ENCODE measurements around the gene MINPP1. TPM values are rescaled to one million over a fixed set of nuclear protein-coding genes. Genes with fewer than 3 reads are reported as not detected.

Gene MINPP1
- total RNA-seq, 2 experiments from 2014 or later: 3.6 to 8.4 TPM

- Histone ChIP-seq H3K36me3 (ENCODE audit: insufficient read depth, low read length) (no peaks in the 10 kb centered on the region), H3K79me2 (ENCODE audit: insufficient read depth, low read depth, low read length) (no peaks in the 10 kb centered on the region), H3K4me1 (ENCODE audit: insufficient read depth, low read length, poor library complexity, severe bottlenecking) (no peaks in the 10 kb centered on the region), H4K20me1 (ENCODE audit: insufficient read depth, low read length) (no peaks in the 10 kb centered on the region), H2AFZ (ENCODE audit: low read length) (no peak overlapping the region; the same call in 1 of the 2 replicates), H3K9me2 (ENCODE audit: insufficient read depth, low read length) (no peaks in the 10 kb centered on the region), H3K4me3 (ENCODE audit: low read depth, low read length, poor library complexity, severe bottlenecking) (no peak overlapping the region), H3K4me2 (ENCODE audit: low read length) (no peak overlapping the region), H3K27ac (ENCODE audit: low read depth, low read length, poor library complexity, severe bottlenecking) (no peak overlapping the region), H3K9me3 (ENCODE audit: low read length) (no peaks in the 10 kb centered on the region)
- BruUV-seq (replicated peaks): no TSS peak
- no peak for TF ChIP-seq EZH2phosphoT487 (IDR thresholded peaks at IDR 0.05; ENCODE audit: borderline replicate concordance, low read depth, low read length)
- TF ChIP-seq, protein P1, sequence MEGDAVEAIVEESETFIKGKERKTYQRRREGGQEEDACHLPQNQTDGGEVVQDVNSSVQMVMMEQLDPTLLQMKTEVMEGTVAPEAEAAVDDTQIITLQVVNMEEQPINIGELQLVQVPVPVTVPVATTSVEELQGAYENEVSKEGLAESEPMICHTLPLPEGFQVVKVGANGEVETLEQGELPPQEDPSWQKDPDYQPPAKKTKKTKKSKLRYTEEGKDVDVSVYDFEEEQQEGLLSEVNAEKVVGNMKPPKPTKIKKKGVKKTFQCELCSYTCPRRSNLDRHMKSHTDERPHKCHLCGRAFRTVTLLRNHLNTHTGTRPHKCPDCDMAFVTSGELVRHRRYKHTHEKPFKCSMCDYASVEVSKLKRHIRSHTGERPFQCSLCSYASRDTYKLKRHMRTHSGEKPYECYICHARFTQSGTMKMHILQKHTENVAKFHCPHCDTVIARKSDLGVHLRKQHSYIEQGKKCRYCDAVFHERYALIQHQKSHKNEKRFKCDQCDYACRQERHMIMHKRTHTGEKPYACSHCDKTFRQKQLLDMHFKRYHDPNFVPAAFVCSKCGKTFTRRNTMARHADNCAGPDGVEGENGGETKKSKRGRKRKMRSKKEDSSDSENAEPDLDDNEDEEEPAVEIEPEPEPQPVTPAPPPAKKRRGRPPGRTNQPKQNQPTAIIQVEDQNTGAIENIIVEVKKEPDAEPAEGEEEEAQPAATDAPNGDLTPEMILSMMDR (conservative IDR thresholded peaks at IDR 0.05; ENCODE audit: low read length): no peak
- ChIA-PET POLR2A (no interaction called here), CTCF (ENCODE audit: unreplicated experiment) (no interaction called here)
- DNase-seq (ENCODE audit: low spot score): no peak
- intact Hi-C loops (cut with micrococcal nuclease; ENCODE audit: unreplicated experiment): no loop called here
These were observed 74.2 kb downstream of the MINPP1 start for GRCh38 chr10:87578842-87579401.

- Histone ChIP-seq H2AFZ (ENCODE audit: low read length) (no peak overlapping the region), H3K9me2 (ENCODE audit: insufficient read depth, low read length) (no peaks in the 10 kb centered on the region), H3K36me3 (ENCODE audit: insufficient read depth, low read length) (no peaks in the 10 kb centered on the region), H3K9me3 (ENCODE audit: low read length) (no peaks in the 10 kb centered on the region), H3K79me2 (ENCODE audit: insufficient read depth, low read depth, low read length) (no peaks in the 10 kb centered on the region), H3K4me1 (ENCODE audit: insufficient read depth, low read length, poor library complexity, severe bottlenecking) (no peaks in the 10 kb centered on the region), H3K27ac (ENCODE audit: low read depth, low read length, poor library complexity, severe bottlenecking) (no peak overlapping the region), H4K20me1 (ENCODE audit: insufficient read depth, low read length) (no peaks in the 10 kb centered on the region), H3K4me3 (ENCODE audit: low read depth, low read length, poor library complexity, severe bottlenecking) (no peak overlapping the region), H3K4me2 (ENCODE audit: low read length) (no peak overlapping the region)
- TF ChIP-seq, protein P1 (conservative IDR thresholded peaks at IDR 0.05; ENCODE audit: low read length): no peak
- TF ChIP-seq EZH2phosphoT487 (IDR thresholded peaks at IDR 0.05; ENCODE audit: borderline replicate concordance, low read depth, low read length): no peak
- ChIA-PET CTCF (ENCODE audit: unreplicated experiment) (no interaction called here), POLR2A (no interaction called here)
- no TSS peak for BruUV-seq (replicated peaks)
- intact Hi-C loops (cut with micrococcal nuclease; ENCODE audit: unreplicated experiment): no loop called here
- DNase-seq (ENCODE audit: low spot score): no peak
These were observed 74.9 kb downstream of the MINPP1 start for GRCh38 chr10:87579563-87579962.

DNA sequence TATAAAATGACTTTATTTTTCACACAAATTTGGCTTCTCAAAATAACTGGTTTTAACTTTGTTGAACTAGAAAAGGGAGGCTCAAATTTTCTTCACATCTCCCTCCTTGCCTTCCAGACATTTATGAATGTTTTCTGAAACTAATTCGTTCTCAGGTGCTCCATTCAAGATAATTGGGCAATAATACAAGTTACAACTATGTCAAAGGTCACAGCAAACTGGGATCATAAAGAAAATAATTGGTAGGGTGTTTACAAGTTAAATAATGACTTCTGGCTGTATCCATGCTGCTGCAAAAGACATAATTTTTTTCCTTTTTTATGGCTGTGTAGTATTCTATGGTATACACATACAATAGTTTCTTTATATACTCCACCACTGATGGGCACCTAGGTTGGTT, 75.3 kb downstream of the MINPP1 start:
- Histone ChIP-seq H3K4me2 (ENCODE audit: low read length) (no peak overlapping the region), H3K27ac (ENCODE audit: low read depth, low read length, poor library complexity, severe bottlenecking) (no peak overlapping the region), H3K4me3 (ENCODE audit: low read depth, low read length, poor library complexity, severe bottlenecking) (no peak overlapping the region), H4K20me1 (ENCODE audit: insufficient read depth, low read length) (no peaks in the 10 kb centered on the region), H3K9me2 (ENCODE audit: insufficient read depth, low read length) (no peaks in the 10 kb centered on the region), H3K79me2 (ENCODE audit: insufficient read depth, low read depth, low read length) (no peaks in the 10 kb centered on the region), H3K36me3 (ENCODE audit: insufficient read depth, low read length) (no peaks in the 10 kb centered on the region), H3K4me1 (ENCODE audit: insufficient read depth, low read length, poor library complexity, severe bottlenecking) (no peaks in the 10 kb centered on the region), H3K9me3 (ENCODE audit: low read length) (no peaks in the 10 kb centered on the region), H2AFZ (ENCODE audit: low read length) (no peak overlapping the region)
- POLR2A ChIA-PET: no interaction called here
- no peak for DNase-seq (ENCODE audit: low spot score)
- no peak for TF ChIP-seq EZH2phosphoT487 (IDR thresholded peaks at IDR 0.05; ENCODE audit: borderline replicate concordance, low read depth, low read length)
- TF ChIP-seq, protein P1 (conservative IDR thresholded peaks at IDR 0.05; ENCODE audit: low read length): no peak
- no TSS peak for BruUV-seq (replicated peaks)
- intact Hi-C loops (cut with micrococcal nuclease; ENCODE audit: unreplicated experiment): no loop called here
- CTCF ChIA-PET (ENCODE audit: unreplicated experiment): no interaction called here

Measured in OCI-LY7 (cell line).